ENCODE results near the gene LRRC32.

DNA sequence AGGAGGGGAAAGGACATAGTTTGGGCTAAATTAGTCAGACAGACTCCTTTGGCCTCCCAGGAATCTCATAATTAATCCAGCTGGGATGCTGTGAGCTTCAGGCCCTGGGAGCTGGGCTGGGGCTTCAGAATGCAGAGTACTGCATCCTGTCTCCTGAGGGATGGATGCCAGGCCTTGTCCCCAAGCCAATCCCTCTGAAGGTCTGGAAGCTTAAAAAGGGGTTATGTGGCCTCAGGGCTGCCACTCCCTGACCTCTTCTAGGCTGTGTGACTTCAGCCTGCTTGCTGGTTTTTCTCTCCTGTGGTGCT is 6.9 kb upstream of the LRRC32 start:
- TF ChIP-seq, protein P1, sequence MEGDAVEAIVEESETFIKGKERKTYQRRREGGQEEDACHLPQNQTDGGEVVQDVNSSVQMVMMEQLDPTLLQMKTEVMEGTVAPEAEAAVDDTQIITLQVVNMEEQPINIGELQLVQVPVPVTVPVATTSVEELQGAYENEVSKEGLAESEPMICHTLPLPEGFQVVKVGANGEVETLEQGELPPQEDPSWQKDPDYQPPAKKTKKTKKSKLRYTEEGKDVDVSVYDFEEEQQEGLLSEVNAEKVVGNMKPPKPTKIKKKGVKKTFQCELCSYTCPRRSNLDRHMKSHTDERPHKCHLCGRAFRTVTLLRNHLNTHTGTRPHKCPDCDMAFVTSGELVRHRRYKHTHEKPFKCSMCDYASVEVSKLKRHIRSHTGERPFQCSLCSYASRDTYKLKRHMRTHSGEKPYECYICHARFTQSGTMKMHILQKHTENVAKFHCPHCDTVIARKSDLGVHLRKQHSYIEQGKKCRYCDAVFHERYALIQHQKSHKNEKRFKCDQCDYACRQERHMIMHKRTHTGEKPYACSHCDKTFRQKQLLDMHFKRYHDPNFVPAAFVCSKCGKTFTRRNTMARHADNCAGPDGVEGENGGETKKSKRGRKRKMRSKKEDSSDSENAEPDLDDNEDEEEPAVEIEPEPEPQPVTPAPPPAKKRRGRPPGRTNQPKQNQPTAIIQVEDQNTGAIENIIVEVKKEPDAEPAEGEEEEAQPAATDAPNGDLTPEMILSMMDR (IDR thresholded peaks at IDR 0.05; ENCODE audit: insufficient read depth, low read depth, low read length) = no peak
- TF ChIP-seq EZH2 (IDR thresholded peaks at IDR 0.05; ENCODE audit: insufficient read depth, low read length) = no peak

Data from astrocyte (in vitro differentiated cells and primary cell).